Measurements from ENCODE around the gene PCDHGA6.
"Not testable (repeated sequence)": the region's sequence is repeated elsewhere in the genome, so short reads cannot be mapped to it uniquely, and the experiment has no call there.

The PCDHGA6 gene

DNA sequence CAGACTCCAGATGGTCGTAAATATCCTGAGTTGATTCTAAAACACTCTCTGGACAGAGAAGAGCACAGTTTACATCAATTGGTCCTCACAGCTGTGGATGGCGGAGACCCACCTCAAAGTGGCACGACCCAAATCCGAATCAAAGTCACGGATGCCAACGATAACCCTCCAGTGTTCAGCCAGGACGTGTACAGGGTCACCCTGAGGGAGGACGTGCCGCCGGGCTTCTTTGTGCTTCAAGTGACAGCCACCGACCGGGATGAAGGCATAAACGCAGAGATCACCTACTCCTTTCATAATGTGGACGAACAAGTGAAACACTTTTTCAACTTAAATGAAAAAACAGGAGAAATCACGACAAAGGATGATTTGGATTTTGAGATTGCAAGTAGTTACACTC lies 13.0 kb upstream of the PCDHGA6 start:
- DNase-seq, result no peak

DNA sequence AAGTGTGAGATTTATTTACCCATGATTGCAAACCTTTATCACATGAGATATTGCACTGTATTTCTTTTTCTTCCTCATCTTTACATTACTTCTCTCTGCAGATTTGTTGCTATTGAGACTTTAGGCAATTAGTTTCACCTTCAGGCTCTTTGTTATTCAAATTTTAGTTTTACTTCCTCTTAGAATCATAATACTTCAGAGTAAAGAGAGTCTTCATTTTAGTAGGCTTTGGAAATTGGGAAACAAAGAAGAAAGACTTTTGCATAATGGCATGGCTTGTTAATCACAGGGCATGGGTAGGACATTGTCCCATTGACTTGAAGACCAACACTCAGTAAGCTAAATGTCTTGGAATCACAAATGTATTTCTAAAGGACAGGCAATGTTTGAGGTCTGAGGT lies 11.0 kb upstream of the PCDHGA6 start:
- no peak for DNase-seq

DNA sequence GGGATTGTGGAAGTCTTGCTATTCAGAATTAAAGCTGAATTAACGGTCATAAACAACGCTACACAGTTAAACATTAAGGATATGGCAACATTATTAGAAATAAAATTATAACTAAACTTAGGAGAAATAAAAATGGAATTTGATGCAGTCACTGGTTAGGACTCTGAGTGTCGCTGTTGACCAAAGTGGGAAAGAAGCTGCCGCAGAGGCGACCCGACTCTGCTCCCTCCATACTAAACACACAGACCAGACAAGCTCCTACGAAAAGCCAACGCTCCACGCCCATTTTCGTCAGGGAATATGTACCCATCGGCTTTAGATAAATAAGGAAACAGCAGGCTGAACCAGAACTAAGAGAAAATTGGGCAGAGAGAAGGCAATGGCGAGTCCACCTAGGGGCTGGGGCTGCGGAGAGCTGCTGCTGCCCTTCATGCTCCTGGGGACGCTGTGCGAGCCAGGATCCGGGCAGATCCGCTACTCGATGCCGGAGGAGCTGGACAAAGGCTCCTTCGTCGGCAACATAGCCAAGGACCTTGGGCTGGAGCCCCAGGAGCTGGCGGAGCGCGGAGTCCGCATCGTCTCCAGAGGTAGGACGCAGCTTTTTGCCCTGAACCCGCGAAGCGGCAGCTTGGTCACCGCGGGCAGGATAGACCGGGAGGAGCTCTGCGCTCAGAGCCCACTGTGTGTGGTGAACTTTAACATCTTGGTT lies 9.6 kb upstream of the PCDHGA6 start, which contains the start of gene PCDHGA5:
Gene PCDHGA5, plus strand, starts transcription at position 211 of the 709 bp plus-strand sequence. Its CDS starts 169 bp downstream, at position 380.
- DNase-seq, result no peak

DNA sequence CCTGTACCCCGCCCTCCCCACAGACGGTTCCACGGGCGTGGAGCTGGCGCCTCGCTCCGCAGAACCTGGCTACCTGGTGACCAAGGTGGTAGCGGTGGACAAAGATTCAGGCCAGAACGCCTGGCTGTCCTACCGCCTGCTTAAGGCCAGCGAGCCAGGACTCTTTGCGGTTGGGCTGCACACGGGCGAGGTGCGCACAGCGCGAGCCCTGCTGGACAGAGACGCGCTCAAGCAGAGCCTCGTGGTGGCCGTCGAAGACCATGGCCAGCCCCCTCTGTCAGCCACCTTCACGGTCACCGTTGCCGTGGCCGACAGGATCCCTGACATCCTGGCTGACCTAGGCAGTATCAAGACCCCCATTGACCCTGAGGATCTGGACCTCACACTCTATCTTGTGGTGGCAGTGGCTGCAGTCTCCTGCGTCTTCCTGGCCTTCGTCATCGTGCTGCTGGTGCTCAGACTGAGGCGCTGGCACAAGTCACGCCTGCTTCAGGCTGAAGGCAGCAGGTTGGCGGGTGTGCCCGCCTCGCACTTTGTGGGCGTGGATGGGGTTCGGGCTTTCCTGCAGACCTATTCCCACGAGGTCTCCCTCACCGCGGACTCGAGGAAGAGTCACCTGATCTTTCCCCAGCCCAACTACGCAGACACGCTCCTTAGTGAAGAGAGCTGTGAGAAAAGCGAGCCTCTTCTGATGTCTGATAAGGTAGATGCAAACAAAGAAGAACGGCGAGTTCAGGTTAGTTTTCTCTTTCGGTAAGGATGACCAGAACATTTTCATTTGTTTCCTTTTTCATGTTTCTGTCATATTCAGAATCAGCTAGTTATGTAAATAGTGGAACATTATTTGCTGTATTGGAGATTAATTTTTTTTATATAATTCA lies 7.4 kb upstream of the PCDHGA6 start:
- DNase-seq, result no peak

DNA sequence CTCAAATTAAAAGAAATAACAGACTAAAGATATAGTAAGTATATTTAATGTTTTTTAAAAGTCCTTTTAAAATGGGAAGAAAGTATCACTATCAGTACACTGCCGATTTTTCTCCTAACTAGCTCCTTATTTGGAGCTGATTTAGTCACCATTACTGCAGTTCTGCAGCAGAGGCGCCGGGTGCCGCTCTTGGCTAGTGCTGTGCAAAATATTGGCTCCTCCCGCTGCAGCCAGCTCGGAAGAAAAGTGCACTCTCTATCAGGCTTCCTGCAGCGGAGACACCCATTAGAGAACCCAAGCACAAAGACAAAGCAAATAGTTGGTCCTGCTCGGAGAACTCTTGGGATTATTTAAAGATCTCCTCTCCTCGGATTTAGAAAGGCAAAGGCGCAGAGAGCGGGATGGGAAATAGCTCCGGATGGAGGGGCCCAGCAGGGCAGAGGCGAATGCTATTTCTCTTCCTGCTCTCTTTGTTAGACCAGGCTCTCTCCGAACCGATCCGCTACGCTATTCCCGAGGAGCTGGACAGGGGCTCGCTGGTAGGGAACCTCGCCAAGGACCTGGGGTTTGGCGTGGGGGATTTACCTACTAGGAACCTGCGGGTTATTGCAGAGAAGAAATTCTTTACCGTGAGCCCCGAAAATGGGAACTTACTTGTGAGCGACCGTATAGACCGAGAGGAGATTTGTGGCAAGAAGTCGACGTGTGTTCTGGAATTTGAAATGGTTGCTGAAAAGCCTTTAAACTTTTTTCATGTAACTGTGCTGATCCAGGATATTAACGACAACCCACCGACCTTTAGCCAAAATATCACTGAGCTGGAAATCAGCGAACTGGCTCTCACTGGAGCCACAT lies 3.5 kb upstream of the PCDHGA6 start, which contains the start of gene PCDHGB3:
Gene PCDHGB3, plus strand, starts transcription at position 249 of the 855 bp plus-strand sequence. Its CDS starts 153 bp downstream, at position 402.
- no peak for DNase-seq

DNA sequence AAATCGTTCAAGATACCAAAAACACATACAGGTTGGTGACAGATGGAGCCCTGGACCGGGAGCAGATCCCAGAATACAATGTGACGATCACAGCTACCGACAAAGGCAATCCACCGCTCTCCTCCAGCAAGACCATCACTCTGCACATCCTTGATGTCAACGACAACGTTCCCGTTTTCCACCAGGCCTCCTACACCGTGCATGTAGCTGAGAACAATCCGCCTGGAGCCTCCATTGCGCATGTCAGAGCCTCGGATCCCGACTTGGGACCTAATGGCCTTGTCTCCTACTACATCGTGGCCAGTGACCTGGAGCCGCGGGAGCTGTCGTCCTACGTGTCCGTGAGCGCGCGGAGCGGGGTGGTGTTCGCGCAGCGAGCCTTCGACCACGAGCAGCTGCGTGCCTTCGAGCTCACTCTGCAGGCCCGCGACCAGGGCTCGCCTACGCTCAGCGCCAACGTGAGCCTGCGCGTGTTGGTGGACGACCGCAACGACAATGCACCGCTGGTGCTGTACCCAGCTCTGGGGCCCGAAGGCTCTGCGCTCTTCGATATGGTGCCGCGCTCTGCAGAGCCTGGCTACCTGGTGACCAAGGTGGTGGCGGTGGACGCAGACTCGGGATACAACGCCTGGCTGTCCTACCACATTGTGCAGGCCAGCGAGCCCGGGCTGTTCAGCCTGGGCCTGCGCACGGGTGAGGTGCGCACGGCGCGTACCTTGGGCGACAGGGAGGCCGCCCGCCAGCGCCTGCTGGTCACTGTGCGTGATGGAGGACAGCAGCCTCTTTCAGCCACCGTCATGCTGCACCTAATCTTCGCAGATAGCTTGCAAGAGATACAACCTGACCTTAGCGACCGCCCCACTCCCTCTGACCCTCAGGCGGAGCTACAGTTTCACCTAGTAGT lies 1.9 kb upstream of the PCDHGA6 start:
- no peak for DNase-seq

DNA sequence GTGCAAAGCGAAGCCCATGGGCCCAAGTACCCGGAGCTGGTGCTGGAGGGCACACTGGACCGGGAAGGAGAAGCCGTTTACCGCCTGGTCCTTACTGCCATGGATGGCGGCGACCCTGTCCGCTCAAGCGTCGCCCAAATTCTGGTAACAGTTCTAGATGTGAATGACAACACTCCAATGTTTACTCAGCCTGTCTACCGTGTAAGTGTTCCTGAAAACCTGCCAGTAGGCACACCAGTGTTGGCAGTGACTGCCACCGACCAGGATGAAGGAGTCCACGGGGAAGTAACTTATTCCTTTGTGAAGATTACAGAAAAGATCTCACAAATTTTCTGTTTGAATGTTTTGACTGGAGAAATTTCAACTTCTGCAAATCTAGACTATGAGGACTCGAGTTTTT lies 936 bp downstream of the PCDHGA6 start:
- DNase-seq, result no peak

DNA sequence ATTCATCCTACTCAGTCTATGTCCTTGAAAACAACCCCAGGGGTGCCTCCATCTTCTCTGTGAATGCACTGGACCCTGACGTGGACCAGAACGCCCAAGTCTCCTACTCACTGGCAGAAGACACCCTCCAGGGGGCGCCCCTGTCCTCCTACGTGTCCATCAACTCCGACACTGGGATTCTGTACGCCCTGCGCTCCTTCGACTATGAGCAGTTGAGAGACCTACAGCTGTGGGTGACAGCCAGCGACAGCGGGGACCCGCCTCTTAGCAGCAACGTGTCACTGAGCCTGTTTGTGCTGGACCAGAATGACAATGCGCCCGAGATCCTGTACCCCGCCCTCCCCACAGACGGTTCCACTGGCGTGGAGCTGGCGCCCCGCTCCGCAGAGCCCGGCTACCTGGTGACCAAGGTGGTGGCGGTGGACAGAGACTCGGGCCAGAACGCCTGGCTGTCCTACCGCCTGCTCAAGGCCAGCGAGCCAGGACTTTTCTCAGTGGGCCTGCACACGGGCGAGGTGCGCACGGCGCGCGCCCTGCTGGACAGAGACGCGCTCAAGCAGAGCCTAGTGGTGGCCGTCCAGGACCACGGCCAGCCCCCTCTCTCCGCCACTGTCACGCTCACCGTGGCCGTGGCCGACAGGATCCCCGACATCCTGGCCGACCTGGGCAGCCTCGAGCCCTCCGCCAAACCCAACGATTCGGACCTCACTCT lies 1.9 kb downstream of the PCDHGA6 start:
- DNase-seq, result not testable (repeated sequence)

DNA sequence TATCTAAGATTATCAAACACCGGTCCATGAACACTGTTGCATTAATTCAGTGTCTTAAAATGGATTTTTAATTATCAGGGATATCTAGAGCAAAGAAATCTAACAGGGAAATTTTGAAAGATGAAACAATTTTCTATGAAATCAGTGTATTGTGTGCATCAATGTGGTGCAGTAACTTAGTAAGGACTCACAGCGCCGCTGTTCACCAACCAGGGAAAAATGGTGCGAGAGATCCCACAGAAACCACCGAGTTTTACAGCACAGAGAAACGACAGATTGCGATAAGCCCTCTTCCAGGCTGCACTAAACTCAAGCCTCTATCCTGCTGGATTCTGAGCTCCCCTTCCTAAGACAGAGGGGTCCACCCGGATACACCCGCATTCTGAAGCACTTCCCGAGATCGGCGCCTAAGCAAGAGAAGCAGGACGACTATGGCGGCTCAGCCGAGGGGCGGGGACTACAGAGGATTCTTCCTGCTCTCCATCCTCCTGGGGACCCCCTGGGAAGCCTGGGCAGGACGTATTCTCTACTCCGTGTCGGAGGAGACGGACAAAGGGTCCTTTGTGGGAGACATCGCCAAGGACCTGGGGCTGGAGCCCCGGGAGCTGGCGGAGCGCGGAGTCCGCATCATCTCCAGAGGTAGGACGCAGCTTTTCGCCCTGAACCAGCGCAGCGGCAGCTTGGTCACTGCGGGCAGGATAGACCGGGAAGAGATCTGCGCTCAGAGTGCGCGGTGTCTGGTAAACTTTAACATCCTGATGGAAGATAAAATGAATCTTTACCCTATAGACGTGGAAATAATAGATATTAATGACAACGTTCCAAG lies 9.0 kb downstream of the PCDHGA6 start, which contains the start of gene PCDHGA7:
Gene PCDHGA7, plus strand, starts transcription at position 274 of the 826 bp plus-strand sequence. Its CDS starts 158 bp downstream, at position 432.
- no peak for DNase-seq

DNA sequence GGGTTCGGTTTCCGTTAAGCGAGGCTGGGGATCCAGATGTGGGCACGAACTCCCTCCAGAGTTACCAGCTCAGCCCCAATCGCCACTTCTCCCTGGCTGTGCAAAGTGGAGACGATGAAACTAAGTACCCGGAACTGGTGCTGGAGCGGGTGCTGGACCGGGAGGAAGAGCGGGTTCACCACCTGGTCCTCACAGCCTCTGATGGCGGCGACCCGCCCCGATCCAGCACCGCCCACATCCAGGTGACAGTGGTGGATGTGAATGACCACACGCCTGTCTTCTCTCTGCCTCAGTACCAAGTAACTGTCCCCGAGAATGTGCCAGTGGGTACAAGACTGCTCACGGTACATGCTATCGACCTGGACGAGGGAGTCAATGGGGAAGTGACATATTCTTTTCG lies 9.7 kb downstream of the PCDHGA6 start:
- no peak for DNase-seq

DNA sequence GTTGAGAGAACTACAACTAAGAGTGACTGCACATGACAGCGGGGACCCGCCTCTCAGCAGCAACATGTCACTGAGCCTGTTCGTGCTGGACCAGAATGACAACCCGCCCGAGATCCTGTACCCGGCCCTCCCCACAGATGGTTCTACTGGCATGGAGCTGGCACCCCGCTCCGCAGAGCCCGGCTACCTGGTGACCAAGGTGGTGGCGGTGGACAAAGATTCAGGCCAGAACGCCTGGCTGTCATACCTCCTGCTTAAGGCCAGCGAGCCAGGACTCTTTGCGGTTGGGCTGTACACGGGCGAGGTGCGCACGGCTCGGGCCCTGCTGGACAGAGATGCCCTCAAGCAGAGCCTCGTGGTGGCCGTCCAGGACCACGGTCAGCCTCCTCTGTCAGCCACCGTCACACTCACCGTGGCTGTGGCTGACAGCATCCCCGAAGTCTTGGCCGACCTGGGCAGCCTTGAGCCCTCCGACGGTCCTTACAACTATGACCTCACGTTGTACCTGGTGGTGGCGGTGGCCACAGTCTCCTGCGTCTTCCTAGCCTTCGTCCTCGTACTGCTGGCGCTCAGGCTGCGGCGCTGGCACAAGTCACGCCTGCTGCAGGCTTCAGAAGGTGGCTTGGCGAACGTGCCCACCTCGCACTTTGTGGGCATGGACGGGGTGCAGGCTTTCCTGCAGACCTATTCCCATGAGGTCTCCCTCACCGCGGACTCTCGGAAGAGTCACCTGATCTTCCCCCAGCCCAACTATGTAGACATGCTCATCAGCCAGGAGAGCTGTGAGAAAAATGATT lies 11.0 kb downstream of the PCDHGA6 start:
- DNase-seq, result no peak

DNA sequence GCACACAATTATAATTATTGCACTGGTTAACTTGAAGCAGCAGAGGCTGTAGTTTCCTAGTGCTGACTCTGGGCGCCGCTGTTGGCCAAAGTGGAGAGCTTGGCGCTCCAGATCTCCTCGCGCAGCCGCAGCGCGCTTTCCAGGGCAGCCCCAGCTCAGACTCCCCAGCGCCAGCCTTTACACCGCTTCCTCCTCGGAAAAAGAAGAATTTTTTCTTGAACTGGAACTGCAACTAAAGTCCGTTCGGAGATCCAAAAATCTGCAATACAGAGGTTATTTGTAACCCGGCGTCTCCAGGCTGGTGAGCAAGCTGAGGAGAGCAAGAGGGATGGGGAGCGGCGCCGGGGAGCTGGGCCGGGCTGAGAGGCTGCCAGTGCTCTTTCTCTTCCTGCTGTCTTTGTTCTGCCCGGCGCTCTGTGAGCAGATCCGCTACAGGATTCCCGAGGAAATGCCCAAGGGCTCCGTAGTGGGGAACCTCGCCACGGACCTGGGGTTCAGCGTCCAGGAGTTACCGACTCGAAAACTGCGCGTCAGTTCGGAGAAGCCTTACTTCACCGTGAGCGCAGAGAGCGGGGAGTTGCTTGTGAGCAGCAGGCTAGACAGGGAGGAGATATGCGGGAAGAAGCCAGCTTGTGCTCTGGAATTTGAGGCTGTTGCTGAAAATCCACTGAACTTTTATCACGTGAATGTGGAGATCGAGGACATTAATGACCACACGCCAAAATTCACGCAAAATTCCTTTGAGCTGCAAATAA lies 14.0 kb downstream of the PCDHGA6 start, which contains the start of gene PCDHGB4:
Gene PCDHGB4, plus strand, starts transcription at position 142 of the 755 bp plus-strand sequence. Its CDS starts 187 bp downstream, at position 329.
- not testable (repeated sequence) for DNase-seq

DNA sequence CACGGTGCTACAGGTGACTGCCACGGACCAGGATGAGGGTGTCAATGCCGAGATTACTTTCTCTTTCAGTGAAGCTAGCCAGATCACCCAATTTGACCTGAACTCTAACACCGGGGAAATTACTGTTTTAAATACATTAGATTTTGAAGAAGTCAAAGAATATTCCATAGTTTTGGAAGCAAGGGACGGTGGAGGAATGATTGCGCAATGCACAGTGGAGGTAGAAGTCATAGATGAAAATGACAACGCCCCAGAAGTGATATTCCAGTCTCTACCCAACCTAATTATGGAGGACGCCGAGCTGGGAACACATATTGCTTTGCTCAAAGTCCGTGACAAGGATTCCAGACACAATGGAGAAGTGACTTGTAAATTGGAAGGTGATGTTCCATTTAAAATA lies 15.0 kb downstream of the PCDHGA6 start:
- no peak for DNase-seq

DNA sequence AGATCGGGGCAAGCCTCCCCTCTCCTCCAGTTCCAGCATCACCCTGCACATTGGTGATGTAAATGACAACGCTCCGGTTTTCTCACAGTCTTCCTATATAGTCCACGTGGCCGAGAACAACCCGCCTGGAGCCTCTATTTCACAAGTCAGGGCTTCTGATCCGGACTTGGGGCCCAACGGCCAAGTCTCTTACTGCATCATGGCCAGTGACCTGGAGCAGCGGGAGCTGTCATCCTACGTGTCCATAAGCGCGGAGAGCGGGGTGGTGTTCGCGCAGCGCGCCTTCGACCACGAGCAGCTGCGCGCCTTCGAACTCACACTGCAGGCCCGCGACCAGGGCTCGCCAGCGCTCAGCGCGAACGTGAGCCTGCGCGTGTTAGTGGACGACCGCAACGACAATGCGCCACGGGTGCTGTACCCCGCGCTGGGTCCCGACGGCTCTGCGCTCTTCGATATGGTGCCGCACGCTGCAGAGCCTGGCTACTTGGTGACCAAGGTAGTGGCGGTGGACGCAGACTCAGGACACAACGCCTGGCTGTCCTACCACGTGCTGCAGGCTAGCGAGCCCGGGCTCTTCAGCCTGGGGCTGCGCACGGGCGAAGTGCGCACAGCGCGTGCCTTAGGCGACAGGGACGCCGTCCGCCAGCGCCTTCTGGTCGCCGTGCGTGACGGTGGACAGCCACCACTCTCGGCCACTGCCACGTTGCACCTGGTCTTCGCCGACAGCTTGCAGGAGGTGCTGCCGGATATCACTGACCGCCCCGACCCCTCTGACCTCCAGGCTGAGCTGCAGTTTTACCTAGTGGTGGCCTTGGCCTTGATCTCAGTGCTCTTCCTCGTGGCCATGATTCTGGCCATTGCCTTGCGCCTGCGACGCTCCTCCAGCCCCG lies 15.7 kb downstream of the PCDHGA6 start:
- DNase-seq, result no peak

DNA sequence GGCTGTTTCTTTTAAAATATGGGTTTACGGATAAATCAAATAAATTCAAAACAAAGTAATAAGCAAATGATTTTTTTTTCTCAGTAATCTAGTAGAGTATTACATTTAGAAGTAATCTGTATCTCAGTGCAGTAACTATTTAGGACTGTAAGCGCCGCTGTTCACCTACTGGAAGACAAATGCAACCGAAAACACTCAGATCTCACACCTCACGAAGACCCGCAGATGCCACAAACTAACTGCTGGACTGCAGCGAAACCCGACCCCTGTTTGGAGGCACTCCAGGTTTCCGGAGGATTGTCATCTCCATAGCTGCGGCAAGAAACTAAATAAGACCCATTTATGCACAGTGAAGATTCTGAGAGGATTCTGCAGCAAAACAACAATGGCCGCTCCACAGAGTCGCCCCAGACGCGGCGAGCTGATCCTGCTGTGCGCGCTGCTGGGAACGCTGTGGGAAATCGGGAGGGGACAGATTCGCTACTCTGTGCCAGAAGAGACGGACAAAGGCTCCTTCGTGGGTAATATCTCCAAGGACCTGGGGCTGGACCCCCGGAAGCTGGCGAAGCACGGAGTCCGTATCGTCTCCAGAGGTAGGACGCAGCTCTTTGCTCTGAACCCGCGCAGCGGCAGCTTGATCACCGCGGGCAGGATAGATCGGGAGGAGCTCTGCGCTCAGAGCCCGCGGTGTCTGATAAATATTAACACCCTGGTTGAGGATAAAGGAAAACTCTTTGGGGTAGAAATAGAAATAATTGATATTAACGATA lies 18.9 kb downstream of the PCDHGA6 start, which contains the start of gene PCDHGA8:
Gene PCDHGA8, plus strand, starts transcription at position 205 of the 770 bp plus-strand sequence. Its CDS starts 181 bp downstream, at position 386.
- DNase-seq, result no peak

DNA sequence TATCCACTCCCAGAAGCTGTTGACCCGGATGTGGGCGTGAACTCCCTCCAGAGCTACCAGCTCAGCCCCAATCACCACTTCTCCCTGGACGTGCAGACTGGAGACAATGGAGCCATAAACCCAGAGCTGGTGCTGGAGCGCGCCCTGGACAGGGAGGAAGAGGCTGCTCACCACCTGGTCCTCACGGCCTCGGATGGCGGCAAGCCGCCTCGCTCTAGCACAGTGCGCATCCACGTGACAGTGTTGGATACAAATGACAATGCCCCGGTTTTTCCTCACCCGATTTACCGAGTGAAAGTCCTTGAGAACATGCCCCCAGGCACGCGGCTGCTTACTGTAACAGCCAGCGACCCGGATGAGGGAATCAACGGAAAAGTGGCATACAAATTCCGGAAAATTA lies 19.6 kb downstream of the PCDHGA6 start:
- DNase-seq, result no peak
